Measurements from ENCODE around the gene PCDH9. TPM values are rescaled to one million over a fixed set of nuclear protein-coding genes. Genes with fewer than 3 reads are reported as not detected.

The PCDH9 gene
- total RNA-seq, 1 donor from 2014 or later: 29.7 TPM

- H3K36me3 Mint-ChIP-seq: peaks cover 8% of the 10 kb centered on the region
- DNase-seq (ENCODE audit: low spot score in 2 of 2, unreplicated experiment in 2 of 2): no peak
- H3K4me3 Mint-ChIP-seq: no peak overlapping the region
- no peaks in the 10 kb centered on the region for H3K9me3 Mint-ChIP-seq
- no peak overlapping the region for H3K27ac Mint-ChIP-seq
- TF ChIP-seq CTCF (IDR thresholded peaks at IDR 0.05; ENCODE audit: unreplicated experiment): no peak
- peaks cover 3% of the 10 kb centered on the region for H3K27me3 Mint-ChIP-seq (ENCODE audit: low read depth)
- peaks cover 31% of the 10 kb centered on the region for H3K4me1 Mint-ChIP-seq
These were observed 2.1 kb downstream of the PCDH9 start for GRCh38 chr13:67228031-67228430.

GRCh38 chr13:67227131-67227983 is 2.8 kb downstream of the PCDH9 start:
- no peak overlapping the region for H3K4me3 Mint-ChIP-seq
- peaks cover 30% of the 10 kb centered on the region for H3K4me1 Mint-ChIP-seq
- no peak for DNase-seq (ENCODE audit: low spot score in 2 of 2, unreplicated experiment in 2 of 2)
- H3K36me3 Mint-ChIP-seq: peaks cover 8% of the 10 kb centered on the region
- H3K27me3 Mint-ChIP-seq (ENCODE audit: low read depth): peaks cover 3% of the 10 kb centered on the region
- no peak overlapping the region for H3K27ac Mint-ChIP-seq
- H3K9me3 Mint-ChIP-seq: no peaks in the 10 kb centered on the region
- TF ChIP-seq CTCF (IDR thresholded peaks at IDR 0.05; ENCODE audit: unreplicated experiment): no peak

- no peak for TF ChIP-seq CTCF (IDR thresholded peaks at IDR 0.05; ENCODE audit: unreplicated experiment)
- no peaks in the 10 kb centered on the region for H3K9me3 Mint-ChIP-seq
- peaks cover 3% of the 10 kb centered on the region for H3K27me3 Mint-ChIP-seq (ENCODE audit: low read depth)
- H3K4me3 Mint-ChIP-seq: peak overlapping the region; percentile 16
- no peak overlapping the region for H3K27ac Mint-ChIP-seq
- DNase-seq (ENCODE audit: low spot score in 2 of 2, unreplicated experiment in 2 of 2): no peak
- H3K4me1 Mint-ChIP-seq: peaks cover 31% of the 10 kb centered on the region
- H3K36me3 Mint-ChIP-seq: peaks cover 8% of the 10 kb centered on the region
These were observed 3.4 kb downstream of the PCDH9 start for GRCh38 chr13:67226696-67227095.

- Mint-ChIP-seq H3K36me3 (peaks cover 8% of the 10 kb centered on the region), H3K27me3 (ENCODE audit: low read depth) (peaks cover 3% of the 10 kb centered on the region), H3K4me3 (no peak overlapping the region), H3K9me3 (no peaks in the 10 kb centered on the region), H3K27ac (no peak overlapping the region), H3K4me1 (peaks cover 31% of the 10 kb centered on the region)
- DNase-seq (ENCODE audit: low spot score in 2 of 2, unreplicated experiment in 2 of 2): no peak
- TF ChIP-seq CTCF (IDR thresholded peaks at IDR 0.05; ENCODE audit: unreplicated experiment): no peak
These were observed 4.6 kb downstream of the PCDH9 start for GRCh38 chr13:67225252-67226159.

- peaks cover 8% of the 10 kb centered on the region for H3K36me3 Mint-ChIP-seq
- H3K27ac Mint-ChIP-seq: peak overlapping the region; percentile 34
- TF ChIP-seq CTCF (IDR thresholded peaks at IDR 0.05; ENCODE audit: unreplicated experiment): peak; percentile 56
- no peaks in the 10 kb centered on the region for H3K9me3 Mint-ChIP-seq
- H3K27me3 Mint-ChIP-seq (ENCODE audit: low read depth): peaks cover 3% of the 10 kb centered on the region
- H3K4me1 Mint-ChIP-seq: peaks cover 31% of the 10 kb centered on the region
- DNase-seq (ENCODE audit: low spot score in 2 of 2, unreplicated experiment in 2 of 2): peak; percentile 64 to 81
- peak overlapping the region; percentile 62 for H3K4me3 Mint-ChIP-seq
These were observed 5.8 kb downstream of the PCDH9 start for GRCh38 chr13:67224148-67224846.
